ENCODE data around the gene SHC1. TPM values are rescaled to one million over a fixed set of nuclear protein-coding genes. Genes with fewer than 3 reads are reported as not detected.
"Not testable (repeated sequence)": the region's sequence is repeated elsewhere in the genome, so short reads cannot be mapped to it uniquely, and the experiment has no call there.

SHC1 gene
- total RNA-seq, 1 donor from 2014 or later, result 211 TPM

DNA sequence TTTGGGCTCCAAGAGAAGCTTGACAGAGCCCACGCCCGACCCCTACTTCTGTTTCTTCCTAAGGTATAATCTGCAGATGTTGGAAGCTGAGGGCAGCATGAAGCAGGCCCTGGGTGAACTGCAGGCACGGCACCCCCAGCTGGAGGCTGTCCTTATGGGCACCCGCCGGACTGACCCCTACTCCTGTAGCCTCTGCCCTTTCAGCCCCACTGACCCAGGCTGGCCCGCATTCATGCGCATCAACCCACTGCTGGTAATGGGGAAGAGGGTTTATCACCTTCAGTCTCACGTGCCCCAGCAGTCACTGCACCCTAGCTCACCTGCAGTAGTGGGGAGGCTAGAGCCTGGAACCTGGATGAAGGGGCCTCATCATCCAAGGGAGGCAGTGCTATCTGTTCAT lies 19.7 kb upstream of the SHC1 start:
- no peaks in the 10 kb centered on the region for H3K9me3 ChIP-seq
- H3K36me3 ChIP-seq, result peaks cover 26 to 36% of the 10 kb centered on the region in 2 donors
- H3K4me1 ChIP-seq, result no peaks in the 10 kb centered on the region
- H3K27ac ChIP-seq, result no peak overlapping the region
- DNase-seq (ENCODE audit: low spot score in 2 of 2), result no peak
- no peak overlapping the region for H3K4me3 ChIP-seq
- TF ChIP-seq, protein P1, sequence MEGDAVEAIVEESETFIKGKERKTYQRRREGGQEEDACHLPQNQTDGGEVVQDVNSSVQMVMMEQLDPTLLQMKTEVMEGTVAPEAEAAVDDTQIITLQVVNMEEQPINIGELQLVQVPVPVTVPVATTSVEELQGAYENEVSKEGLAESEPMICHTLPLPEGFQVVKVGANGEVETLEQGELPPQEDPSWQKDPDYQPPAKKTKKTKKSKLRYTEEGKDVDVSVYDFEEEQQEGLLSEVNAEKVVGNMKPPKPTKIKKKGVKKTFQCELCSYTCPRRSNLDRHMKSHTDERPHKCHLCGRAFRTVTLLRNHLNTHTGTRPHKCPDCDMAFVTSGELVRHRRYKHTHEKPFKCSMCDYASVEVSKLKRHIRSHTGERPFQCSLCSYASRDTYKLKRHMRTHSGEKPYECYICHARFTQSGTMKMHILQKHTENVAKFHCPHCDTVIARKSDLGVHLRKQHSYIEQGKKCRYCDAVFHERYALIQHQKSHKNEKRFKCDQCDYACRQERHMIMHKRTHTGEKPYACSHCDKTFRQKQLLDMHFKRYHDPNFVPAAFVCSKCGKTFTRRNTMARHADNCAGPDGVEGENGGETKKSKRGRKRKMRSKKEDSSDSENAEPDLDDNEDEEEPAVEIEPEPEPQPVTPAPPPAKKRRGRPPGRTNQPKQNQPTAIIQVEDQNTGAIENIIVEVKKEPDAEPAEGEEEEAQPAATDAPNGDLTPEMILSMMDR (IDR thresholded peaks at IDR 0.05), result no peak
- intact Hi-C loops (cut with DNase I), result no loop called here
- H3K27me3 ChIP-seq, result no peaks in the 10 kb centered on the region

DNA sequence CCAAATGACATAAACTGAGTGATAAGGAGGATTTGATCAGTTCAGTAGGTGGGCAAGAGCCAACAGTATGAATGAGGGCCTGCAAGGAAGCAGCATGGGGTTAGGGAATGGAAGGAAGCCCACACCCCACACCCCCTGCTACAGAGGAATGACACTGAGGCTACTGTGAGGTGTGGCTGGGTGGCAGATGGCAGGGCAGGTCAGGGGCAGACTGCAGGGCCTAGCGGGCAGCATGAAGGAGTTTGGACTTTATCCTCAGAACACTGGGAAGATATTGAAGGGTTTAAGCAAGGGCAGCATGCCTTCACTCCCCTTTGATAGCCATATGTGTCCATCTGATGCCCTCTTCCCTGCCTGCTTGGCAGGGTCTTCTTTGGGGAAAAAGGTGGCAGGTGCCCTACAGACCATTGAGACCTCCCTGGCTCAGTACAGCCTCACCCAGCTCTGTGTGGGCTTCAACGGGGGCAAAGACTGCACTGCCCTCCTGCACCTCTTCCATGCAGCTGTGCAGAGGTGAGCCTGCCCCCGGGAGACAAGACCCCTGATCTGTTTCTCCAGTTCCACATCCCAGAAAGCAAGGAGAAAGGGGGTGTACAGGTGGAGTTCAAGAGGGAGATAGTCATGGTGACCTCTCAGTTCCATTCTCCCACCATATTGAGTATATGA lies 18.8 kb upstream of the SHC1 start:
- TF ChIP-seq, protein P1 (IDR thresholded peaks at IDR 0.05), result no peak
- no peak for DNase-seq (ENCODE audit: low spot score in 2 of 2)
- no peaks in the 10 kb centered on the region for H3K27me3 ChIP-seq
- H3K9me3 ChIP-seq, result no peaks in the 10 kb centered on the region
- no peak overlapping the region for H3K27ac ChIP-seq
- H3K36me3 ChIP-seq, result peaks cover 26 to 36% of the 10 kb centered on the region in 2 donors
- no peak overlapping the region for H3K4me3 ChIP-seq
- intact Hi-C loops (cut with DNase I), result no loop called here
- no peaks in the 10 kb centered on the region for H3K4me1 ChIP-seq

DNA sequence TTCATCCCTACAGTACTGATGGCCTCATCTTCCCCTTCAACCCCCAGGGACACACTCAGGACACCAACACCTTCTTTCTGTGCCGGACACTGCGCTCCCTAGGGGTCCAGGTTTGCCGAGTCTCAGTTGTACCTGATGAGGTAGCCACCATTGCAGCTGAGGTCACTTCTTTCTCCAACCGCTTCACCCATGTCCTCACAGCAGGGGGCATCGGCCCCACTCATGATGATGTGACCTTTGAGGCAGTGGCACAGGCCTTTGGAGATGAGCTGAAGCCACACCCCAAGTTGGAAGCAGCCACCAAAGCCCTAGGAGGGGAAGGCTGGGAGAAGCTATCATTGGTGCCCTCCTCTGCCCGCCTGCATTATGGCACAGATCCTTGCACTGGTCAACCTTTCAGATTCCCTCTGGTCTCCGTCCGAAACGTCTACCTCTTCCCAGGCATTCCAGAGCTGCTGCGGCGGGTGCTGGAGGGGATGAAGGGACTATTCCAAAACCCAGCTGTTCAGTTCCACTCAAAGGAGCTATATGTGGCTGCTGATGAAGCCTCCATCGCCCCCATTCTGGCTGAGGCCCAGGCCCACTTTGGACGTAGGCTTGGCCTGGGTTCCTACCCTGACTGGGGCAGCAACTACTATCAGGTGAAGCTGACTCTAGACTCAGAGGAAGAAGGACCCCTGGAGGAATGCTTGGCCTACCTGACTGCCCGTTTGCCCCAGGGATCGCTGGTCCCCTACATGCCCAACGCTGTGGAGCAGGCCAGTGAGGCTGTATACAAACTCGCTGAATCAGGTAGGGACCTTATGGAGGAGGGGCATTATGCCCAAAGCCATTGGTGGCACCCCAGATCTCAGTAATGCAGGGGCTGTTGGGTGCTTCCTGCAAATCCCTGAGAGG lies 17.8 kb upstream of the SHC1 start:
- DNase-seq (ENCODE audit: low spot score in 2 of 2), result no peak
- no peaks in the 10 kb centered on the region for H3K9me3 ChIP-seq
- H3K36me3 ChIP-seq, result peaks cover 26 to 36% of the 10 kb centered on the region in 2 donors
- H3K4me3 ChIP-seq, result no peak overlapping the region
- no peaks in the 10 kb centered on the region for H3K27me3 ChIP-seq
- H3K27ac ChIP-seq, result no peak overlapping the region
- intact Hi-C loops (cut with DNase I), result no loop called here
- TF ChIP-seq, protein P1 (IDR thresholded peaks at IDR 0.05), result no peak
- H3K4me1 ChIP-seq, result peaks cover 4 to 6% of the 10 kb centered on the region in 2 donors

DNA sequence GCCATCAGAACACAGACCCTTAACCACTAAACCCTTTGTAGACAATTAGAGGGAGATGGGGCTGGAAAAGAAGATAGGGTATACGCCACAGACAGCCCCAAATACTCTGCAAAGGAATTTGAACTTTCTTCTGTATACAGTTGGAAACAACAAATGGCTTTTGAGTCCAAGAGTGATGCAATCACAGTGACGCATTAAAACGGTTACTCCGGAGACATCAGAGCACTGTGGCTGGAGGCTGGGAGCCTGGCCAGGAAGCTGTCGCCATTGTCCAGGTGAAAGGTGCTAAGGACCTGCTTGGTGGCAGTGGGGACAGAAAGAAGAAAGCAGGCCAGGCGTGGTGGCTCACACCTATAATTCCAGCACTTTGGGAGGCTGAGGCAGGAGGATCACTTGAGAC lies 16.8 kb upstream of the SHC1 start:
- Histone ChIP-seq H3K27ac (no peak overlapping the region), H3K36me3 (peaks cover 26 to 36% of the 10 kb centered on the region in 2 donors), H3K4me3 (no peak overlapping the region), H3K9me3 (no peaks in the 10 kb centered on the region), H3K4me1 (peaks cover 6 to 10% of the 10 kb centered on the region in 2 donors), H3K27me3 (no peaks in the 10 kb centered on the region)
- intact Hi-C loops (cut with DNase I), result no loop called here
- TF ChIP-seq, protein P1 (IDR thresholded peaks at IDR 0.05), result no peak
- no peak for DNase-seq (ENCODE audit: low spot score in 2 of 2)

DNA sequence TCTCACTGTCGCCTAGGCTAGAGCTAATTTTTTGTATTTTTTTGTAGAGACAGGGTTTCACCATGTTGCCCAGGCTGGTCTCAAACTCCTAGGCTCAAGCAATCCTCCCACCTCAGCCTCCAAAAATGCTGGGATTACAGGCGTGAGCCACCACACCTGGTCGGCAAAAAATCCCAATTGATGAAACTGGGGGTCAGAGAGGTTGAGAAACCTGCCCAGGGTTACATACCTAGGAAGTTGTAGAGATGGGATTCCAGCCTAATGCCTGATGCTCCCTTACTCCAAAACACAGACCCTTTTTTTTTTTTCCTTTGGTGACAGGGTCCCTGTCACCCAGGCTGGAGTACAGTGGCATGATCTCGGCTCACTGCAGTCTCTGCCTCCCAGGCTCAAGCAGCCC lies 16.2 kb upstream of the SHC1 start:
- DNase-seq (ENCODE audit: low spot score in 2 of 2); H3K4me3 ChIP-seq; H3K27ac ChIP-seq; intact Hi-C loops (cut with DNase I); H3K27me3 ChIP-seq; H3K9me3 ChIP-seq: not testable (repeated sequence)
- Histone ChIP-seq H3K36me3 (peaks cover 26 to 36% of the 10 kb centered on the region in 2 donors), H3K4me1 (peaks cover 7 to 10% of the 10 kb centered on the region in 2 donors)
